Lower lobe of right lung (tissue), 2 donors: ENCODE data around the gene DUS3L. TPM values are rescaled to one million over a fixed set of nuclear protein-coding genes. Genes with fewer than 3 reads are reported as not detected.

Source experiments
- ATAC-seq, 2 donors: fragments of 200-7000 bp; cut with Tn5 transposase; one replicate each; pipeline ENCODE4 v1.9.1; 2020 to 2022; ENCODE audit warnings: mild to moderate bottlenecking in 2 of 2, moderate library complexity in 2 of 2
- DNase-seq: peaks from one replicate; pipeline ENCODE4 v3.0.0-alpha.2; 2020
- H3K27ac ChIP-seq: fragments of 200-600 bp; one replicate; pipeline ENCODE4 v1.8.0; 2022
- H3K27me3 ChIP-seq: fragments of 200-600 bp; one replicate; pipeline ENCODE4 v1.8.0; 2022; ENCODE audit warnings: low read depth
- H3K36me3 ChIP-seq: fragments of 200-600 bp; one replicate; pipeline ENCODE4 v1.8.0; 2022; ENCODE audit warnings: mild to moderate bottlenecking
- H3K4me1 ChIP-seq: fragments of 200-600 bp; one replicate; pipeline ENCODE4 v1.8.0; 2022
- H3K4me3 ChIP-seq: fragments of 200-600 bp; one replicate; pipeline ENCODE4 v1.8.0; 2022; ENCODE audit warnings: mild to moderate bottlenecking
- H3K9me3 ChIP-seq: fragments of 200-600 bp; one replicate; pipeline ENCODE4 v1.8.0; 2022
- intact Hi-C: fragments of 100-400 bp; cut with DNase I; formaldehyde crosslinking; loops from one replicate; pipeline ENCODE4 v1.11.0; 2022
- total RNA-seq: library from RNA; stranded (reverse); fragmentation: NEBNext Ultra II Directional; extraction: Animal tissue kit (Norgen Biotek cat#: 25700); gene quantifications from one replicate; pipeline ENCODE4 v1.2.1, GENCODE V29; 2021
- TF ChIP-seq, protein P1 (sequence below): fragments of 200-600 bp; IDR thresholded peaks from one replicate; pipeline ENCODE4 v1.8.0; 2022; ENCODE audit warnings: antibody characterized with exemption, mild to moderate bottlenecking
- donor health status: DM: no; HTN: yes; CAD: no; lungs with severe emphysema.

Gene DUS3L
- total RNA-seq, 1 donor from 2014 or later: 24.3 TPM

GRCh38 chr19:5809053-5809452 is 18.1 kb upstream of the DUS3L start:
- intact Hi-C loops: no loop called here
- H3K4me1 ChIP-seq: peaks cover 6% of the 10 kb centered on the region
- no peak overlapping the region for H3K27ac ChIP-seq
- no peaks in the 10 kb centered on the region for H3K36me3 ChIP-seq
- peak in 1 of 2 donors; percentile 42 for ATAC-seq
- TF ChIP-seq, protein P1, sequence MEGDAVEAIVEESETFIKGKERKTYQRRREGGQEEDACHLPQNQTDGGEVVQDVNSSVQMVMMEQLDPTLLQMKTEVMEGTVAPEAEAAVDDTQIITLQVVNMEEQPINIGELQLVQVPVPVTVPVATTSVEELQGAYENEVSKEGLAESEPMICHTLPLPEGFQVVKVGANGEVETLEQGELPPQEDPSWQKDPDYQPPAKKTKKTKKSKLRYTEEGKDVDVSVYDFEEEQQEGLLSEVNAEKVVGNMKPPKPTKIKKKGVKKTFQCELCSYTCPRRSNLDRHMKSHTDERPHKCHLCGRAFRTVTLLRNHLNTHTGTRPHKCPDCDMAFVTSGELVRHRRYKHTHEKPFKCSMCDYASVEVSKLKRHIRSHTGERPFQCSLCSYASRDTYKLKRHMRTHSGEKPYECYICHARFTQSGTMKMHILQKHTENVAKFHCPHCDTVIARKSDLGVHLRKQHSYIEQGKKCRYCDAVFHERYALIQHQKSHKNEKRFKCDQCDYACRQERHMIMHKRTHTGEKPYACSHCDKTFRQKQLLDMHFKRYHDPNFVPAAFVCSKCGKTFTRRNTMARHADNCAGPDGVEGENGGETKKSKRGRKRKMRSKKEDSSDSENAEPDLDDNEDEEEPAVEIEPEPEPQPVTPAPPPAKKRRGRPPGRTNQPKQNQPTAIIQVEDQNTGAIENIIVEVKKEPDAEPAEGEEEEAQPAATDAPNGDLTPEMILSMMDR: no peak
- H3K4me3 ChIP-seq: no peak overlapping the region
- peaks cover 16% of the 10 kb centered on the region for H3K27me3 ChIP-seq
- H3K9me3 ChIP-seq: no peaks in the 10 kb centered on the region
- DNase-seq: no peak

- H3K9me3 ChIP-seq: no peaks in the 10 kb centered on the region
- TF ChIP-seq, protein P1: no peak
- H3K4me3 ChIP-seq: no peak overlapping the region
- no peak for DNase-seq
- H3K27me3 ChIP-seq: peaks cover 24% of the 10 kb centered on the region
- H3K36me3 ChIP-seq: no peaks in the 10 kb centered on the region
- no peak overlapping the region for H3K27ac ChIP-seq
- intact Hi-C loops: no loop called here
- ATAC-seq: no peak
- H3K4me1 ChIP-seq: peaks cover 13% of the 10 kb centered on the region
These were observed 17.3 kb upstream of the DUS3L start for GRCh38 chr19:5808120-5808816.

- H3K4me3 ChIP-seq: no peak overlapping the region
- intact Hi-C loops: no loop called here
- DNase-seq (no peak), ATAC-seq (no peak)
- TF ChIP-seq, protein P1: no peak
- H3K36me3 ChIP-seq: no peaks in the 10 kb centered on the region
- H3K4me1 ChIP-seq: peaks cover 15% of the 10 kb centered on the region
- H3K9me3 ChIP-seq: no peaks in the 10 kb centered on the region
- peaks cover 33% of the 10 kb centered on the region for H3K27me3 ChIP-seq
- H3K27ac ChIP-seq: no peak overlapping the region
These were observed 15.9 kb upstream of the DUS3L start for GRCh38 chr19:5806905-5807304.

DNA sequence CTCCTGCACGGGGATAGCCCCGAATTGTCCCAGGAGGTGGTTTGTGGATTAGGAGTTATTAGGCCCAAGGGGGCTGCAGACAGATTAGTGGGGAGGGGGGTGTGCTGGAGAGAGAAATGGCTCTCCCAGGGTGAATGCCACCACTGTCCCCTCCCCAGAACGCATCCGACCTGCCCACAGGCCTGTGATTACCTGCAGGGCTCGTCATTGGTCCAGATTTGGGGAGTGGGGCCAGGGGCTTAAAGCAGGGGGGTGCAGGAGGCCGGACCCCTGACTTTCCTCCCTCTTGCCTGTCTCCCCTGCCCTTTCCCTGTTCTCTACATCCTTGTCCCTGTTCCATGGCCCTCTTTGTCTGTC is 15.1 kb upstream of the DUS3L start:
- ATAC-seq (no peak), DNase-seq (no peak)
- Histone ChIP-seq H3K4me3 (no peak overlapping the region), H3K27me3 (peaks cover 41% of the 10 kb centered on the region), H3K36me3 (no peaks in the 10 kb centered on the region), H3K27ac (no peak overlapping the region), H3K4me1 (peaks cover 15% of the 10 kb centered on the region), H3K9me3 (no peaks in the 10 kb centered on the region)
- TF ChIP-seq, protein P1: no peak
- intact Hi-C loops: no loop called here

GRCh38 chr19:5805462-5806132 is 14.6 kb upstream of the DUS3L start:
- no peaks in the 10 kb centered on the region for H3K36me3 ChIP-seq
- ATAC-seq: peak; percentile 66 to 67
- intact Hi-C loops: no loop called here
- H3K27me3 ChIP-seq: peaks cover 46% of the 10 kb centered on the region
- peak; percentile 82 for DNase-seq
- TF ChIP-seq, protein P1: peak; percentile 67
- H3K4me1 ChIP-seq: peaks cover 15% of the 10 kb centered on the region
- no peaks in the 10 kb centered on the region for H3K9me3 ChIP-seq
- H3K4me3 ChIP-seq: peak overlapping the region; percentile 42
- H3K27ac ChIP-seq: no peak overlapping the region
